PC-3 (cell line): ENCODE data around the gene SOX12.

Experiments used
- EZH2 ChIP-seq: fragments of 300-600 bp; sonication (generic); IDR thresholded peaks from one replicate; pipeline ENCODE4 v1.6.1; 2017; ENCODE audit warnings: antibody characterized with exemption, mild to moderate bottlenecking, low read length; ENCODE audit not compliant: unreplicated experiment
- EZH2phosphoT487 ChIP-seq: fragments of 300-600 bp; sonication (generic); IDR thresholded peaks from 2 replicates; pipeline ENCODE4 v1.6.1; 2018; ENCODE audit warnings: mild to moderate bottlenecking, antibody characterized with exemption, low read length, borderline replicate concordance

- TF ChIP-seq EZH2 (no peak), EZH2phosphoT487 (no peak)
Measured at GRCh38 chr20:366041-366718, 40.8 kb downstream of the SOX12 start.
